EH (cell line): ENCODE results near the gene SPATA16.
"Not testable (repeated sequence)": the region's sequence is repeated elsewhere in the genome, so short reads cannot be mapped to it uniquely, and the experiment has no call there.

Experiments used
- DNase-seq: peaks from one replicate; pipeline ENCODE4 v3.0.0-alpha.2; 2015; ENCODE audit warnings: low read depth

The SPATA16 gene

DNA sequence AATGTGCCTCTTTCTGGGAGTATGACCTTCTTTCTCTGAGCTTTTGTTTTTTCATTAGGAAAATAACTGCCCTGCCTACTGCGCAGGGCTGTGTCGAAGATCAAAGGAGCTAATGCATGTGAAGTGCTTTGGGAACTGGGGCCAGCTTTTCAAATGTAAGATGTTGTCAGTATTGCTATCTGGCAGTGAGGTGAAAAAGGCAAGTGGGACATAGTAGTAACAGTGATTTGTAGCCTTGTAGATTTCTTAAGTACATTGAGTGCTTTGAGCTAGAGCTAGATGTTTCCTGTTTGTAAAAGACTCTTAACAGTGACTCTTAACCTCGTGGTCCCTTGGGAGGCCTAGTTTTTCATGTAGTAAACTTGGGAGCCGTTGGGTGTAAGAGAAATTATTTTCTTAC, 264.0 kb downstream of the SPATA16 start:
- no peak for DNase-seq

DNA sequence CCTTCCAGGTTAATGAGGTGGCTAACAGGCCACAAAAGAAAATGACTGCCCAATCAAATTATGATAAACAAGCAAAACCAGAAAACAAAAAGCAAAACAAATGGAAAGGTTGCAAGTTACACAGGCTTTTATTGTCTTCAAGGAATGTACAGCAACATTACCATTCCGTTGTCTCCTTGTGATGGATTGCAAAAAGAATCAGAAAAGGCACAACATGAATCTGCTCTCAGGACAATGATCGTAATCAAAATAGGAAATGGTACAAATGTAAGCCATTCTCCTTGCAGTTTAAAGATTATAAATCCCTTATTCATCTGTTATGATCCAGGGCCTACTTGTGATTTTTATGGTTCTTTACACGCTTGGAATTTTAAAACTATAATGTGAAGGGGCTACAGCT, 264.7 kb downstream of the SPATA16 start:
- no peak for DNase-seq

DNA sequence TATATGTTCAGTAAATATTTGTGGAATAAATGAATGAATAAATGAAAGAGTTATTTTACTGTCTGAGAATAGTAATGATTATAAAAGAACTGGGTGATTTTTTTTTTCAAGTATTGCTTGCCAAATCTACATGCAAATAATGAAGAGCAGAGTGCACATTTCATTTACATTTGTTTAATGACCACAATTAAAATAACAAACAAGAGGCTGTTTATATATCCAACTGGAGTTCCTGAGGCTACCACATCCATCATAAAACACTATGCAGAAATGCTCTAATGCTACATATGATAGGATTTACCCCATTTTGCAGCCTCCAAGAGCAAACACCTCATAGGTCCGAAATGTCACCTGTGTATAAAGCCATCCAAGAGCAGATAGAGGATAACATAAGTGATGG, 266.0 kb downstream of the SPATA16 start:
- DNase-seq = no peak

GRCh38 chr3:172869784-172870518, 271.1 kb downstream of the SPATA16 start:
- DNase-seq = no peak

DNA sequence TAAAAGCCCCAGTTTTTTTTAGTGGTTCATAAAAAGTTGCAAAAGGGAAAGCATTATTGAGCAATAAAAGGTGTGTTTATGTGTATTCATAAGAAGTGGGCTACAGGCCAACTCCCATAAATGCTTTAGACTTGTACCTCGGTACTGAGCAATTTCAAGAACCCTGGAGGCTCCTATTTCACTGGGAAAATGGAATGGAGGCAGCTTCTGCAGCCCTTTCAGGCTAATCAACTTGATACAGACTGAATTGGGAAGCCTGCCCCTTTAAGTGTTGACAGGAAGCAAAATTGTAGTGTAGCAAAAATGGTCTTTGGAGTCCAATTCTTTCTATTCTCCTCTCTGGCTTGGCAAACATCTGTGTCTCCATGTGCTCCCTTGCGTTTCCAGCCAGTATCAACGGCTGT, 271.7 kb downstream of the SPATA16 start:
- peak; percentile 10 for DNase-seq

- no peak for DNase-seq
Measured at GRCh38 chr3:172868582-172869200, 272.3 kb downstream of the SPATA16 start.

- DNase-seq = not testable (repeated sequence)
Measured at GRCh38 chr3:172866726-172867350, 274.2 kb downstream of the SPATA16 start.

GRCh38 chr3:172859041-172859440, 282.0 kb downstream of the SPATA16 start:
- DNase-seq = peak; percentile 16

- DNase-seq = peak; percentile 43
Measured at GRCh38 chr3:172856795-172857742, 284.0 kb downstream of the SPATA16 start.

GRCh38 chr3:172855037-172855436, 286.0 kb downstream of the SPATA16 start:
- no peak for DNase-seq

DNA sequence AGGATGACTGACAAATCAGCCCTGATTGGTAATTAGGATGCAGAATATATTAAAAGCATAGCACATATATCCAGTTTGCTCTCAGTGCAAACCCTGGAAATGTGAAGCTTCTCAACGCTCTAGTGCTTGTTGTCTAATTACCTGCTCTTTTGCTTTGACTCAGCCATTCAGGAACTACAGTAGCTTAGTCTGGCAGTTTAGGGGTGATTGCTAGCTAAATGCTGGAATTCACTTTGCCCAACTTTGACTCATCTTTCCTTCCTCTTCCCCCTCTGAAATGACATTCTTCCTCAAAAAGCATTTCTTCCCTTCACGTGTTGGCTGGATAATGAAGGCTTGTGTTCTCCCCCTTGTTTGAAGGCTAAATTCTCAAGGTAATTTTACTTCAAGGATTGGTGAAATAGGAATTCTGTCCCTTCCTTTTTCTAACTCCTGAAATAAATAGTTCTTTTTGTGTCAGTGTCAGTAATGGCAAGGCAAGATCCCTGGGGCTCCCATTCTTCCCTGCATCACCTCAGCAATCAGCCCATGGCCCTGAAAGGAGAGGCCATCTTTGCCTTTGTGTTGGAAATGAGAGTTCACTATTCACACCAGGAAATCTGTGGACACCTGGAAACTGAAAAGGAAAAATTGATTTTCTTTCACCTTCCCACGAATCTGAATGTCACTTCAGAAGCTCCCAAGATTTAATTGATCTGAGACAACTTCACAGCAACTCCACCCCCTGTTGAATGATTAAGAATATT, 286.9 kb downstream of the SPATA16 start:
- DNase-seq = no peak

DNA sequence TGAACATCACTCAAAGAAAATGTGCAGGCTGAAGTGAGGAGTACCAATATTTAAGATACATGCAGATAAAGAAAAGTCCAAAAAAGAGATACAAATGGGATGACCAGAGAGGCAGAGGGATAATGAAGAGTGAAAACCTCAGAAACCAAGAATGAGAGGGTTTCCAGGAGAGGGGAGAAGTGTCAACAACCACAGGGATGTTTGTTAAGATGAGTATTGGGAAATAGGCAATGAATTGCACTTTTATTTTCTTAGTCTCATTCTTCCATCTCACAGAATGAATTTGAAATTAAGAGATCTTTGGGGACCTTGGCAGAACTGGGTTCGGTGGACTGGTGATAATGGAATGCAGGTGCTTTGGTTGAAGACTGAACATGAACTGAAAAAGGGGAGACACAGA, 288.0 kb downstream of the SPATA16 start:
- no peak for DNase-seq

DNA sequence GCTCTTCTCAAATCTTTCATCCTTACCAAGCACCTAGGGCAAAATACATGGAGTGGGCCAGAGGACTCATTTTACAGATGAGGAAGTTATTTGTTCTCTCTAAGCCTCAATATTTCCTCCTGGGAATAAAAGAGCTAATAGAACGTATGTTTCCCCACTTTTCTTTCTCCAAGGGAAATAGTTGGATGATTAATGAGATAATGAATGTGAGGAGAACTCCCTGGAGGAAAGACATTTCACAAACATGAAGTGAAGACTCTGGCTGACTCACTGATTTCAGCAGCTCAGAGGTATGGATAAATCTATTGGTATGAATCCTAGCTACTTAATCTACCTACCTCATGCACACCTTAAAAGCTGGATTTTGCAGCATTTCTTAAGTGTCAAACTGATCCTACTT, 292.1 kb downstream of the SPATA16 start:
- peak; percentile 63 for DNase-seq

GRCh38 chr3:172847292-172847691, 293.7 kb downstream of the SPATA16 start:
- no peak for DNase-seq

DNA sequence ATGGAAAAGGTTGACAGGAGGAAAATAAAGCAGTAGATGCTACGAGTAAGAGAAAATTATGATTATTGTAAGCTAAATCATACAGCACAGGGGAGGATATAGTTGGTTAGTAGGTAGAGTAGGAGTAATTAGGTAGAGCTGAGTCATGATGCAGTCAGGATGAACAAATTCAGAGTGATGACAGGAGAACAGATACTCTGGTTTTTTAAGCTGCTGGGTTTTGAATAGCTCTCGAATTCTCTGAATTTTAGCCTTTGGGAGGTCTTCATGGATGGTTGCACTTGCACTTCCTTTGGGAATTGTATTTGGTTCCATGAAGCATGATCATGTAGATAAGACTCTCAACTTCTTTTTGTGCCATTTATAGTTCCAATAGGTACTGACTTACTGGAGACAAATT, 294.3 kb downstream of the SPATA16 start:
- no peak for DNase-seq

DNA sequence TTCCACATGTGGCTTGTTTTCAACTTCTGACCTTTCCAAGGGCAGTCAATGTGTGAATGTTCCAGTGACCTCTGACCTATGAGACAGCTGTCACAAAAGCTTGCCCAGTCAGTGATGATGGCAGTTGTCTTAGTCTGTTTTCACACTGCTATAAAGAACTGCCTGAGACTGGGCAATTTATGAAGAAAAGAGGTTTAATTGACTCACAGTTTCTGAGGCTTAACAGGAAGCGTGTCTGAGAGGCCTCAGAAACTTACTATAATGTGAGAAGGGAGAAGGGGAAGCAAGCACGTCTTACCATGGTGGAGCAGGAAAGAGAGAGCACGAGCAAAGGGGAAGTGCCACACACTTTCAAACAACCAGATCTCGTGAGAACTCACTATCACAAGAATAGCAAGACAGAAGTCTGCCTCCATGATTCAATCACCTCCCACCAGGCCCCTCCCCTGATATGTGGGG, 294.9 kb downstream of the SPATA16 start:
- DNase-seq = no peak

DNA sequence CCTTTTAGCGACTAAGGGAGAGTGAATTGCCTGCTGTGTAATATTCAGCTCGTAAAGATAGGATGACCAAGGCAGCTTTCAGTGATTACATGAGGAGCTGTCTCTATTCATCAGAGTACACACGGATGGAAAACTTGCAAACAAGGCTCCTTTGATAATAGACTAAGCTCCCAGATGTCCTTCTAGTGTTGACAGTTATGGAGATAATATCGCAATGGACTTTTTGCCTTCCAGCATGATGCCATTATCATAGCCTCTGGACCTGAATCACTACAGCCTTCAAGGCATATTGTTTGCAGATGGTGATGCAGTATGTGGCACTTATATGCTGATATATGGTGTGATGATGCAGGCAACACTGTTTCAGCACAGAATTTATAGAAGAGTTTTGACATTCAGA, 296.6 kb downstream of the SPATA16 start:
- peak; percentile 2 for DNase-seq

DNA sequence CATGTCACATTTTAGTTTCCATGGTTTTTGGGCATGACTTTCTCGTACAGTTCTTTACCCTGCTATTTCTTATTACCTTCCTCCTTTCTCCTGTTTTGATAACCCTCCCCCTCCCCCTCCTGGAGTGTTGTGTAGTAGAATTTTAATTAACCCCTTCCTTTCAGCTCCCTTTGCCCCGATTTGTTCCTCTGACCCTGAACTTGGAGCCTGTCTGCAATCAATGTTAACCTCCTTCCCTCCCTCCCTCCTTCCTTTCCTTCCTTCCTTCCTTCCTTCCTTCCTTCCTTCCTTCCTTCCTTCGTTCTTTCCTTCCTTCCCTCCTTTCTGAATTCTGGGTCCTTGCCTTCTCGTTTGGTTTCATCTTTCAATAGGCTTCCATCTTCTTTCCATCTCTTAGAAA, 300.1 kb downstream of the SPATA16 start:
- DNase-seq = no peak

GRCh38 chr3:172840463-172840862, 300.6 kb downstream of the SPATA16 start:
- DNase-seq = no peak

DNA sequence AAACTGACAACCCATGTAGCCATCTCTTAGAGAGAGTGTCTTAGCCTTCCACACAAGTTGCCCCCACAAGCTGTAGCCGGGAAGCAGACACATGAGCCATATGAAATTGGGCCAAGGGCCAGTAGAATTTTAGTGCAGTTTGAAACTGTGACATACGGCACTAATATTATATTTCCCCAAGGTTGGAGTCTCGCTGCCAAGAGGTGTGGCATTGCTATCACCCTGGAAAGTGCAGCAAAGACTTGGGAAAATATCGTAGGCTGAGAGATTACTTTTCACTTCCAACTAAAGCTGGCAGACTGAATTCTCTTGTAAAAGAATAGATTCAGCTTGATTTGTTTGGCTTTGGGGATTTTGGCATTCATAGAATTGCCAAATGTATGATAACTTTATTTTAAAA, 301.4 kb downstream of the SPATA16 start:
- DNase-seq = no peak
